Type B pancreatic cell (in vitro differentiated cells): ENCODE data around the gene WWC1. TPM values are rescaled to one million over a fixed set of nuclear protein-coding genes. Genes with fewer than 3 reads are reported as not detected.
A peak's percentile ranks its signal among the peaks of the same experiment; 100 is the strongest.
"Not testable (repeated sequence)": the region's sequence is repeated elsewhere in the genome, so short reads cannot be mapped to it uniquely, and the experiment has no call there.

Source experiments
- DNase-seq: peaks from one replicate; pipeline ENCODE4 v3.0.0; 2021; ENCODE audit warnings: mixed read lengths; ENCODE audit not compliant: unreplicated experiment; ENCODE audit errors: extremely low spot score
- H3K27ac Mint-ChIP-seq: 2 replicates; pipeline ENCODE4 v1.8.0; 2021; ENCODE audit warnings: mild to moderate bottlenecking, mixed read lengths
- H3K27me3 Mint-ChIP-seq: 2 replicates; pipeline ENCODE4 v1.8.0; 2021; ENCODE audit warnings: mixed read lengths
- H3K36me3 Mint-ChIP-seq: 2 replicates; pipeline ENCODE4 v1.8.0; 2021; ENCODE audit warnings: mixed read lengths
- H3K4me1 Mint-ChIP-seq: one replicate; pipeline ENCODE4 v1.8.0; 2021; ENCODE audit warnings: mixed read lengths; ENCODE audit not compliant: unreplicated experiment
- H3K4me3 Mint-ChIP-seq: 2 replicates; pipeline ENCODE4 v1.8.0; 2021; ENCODE audit warnings: mild to moderate bottlenecking, mixed read lengths
- H3K9me3 Mint-ChIP-seq: 2 replicates; pipeline ENCODE4 v1.8.0; 2021; ENCODE audit warnings: mixed read lengths
- CTCF ChIP-seq: fragments of 200-600 bp; sonication (generic); conservative IDR thresholded peaks from 2 replicates; pipeline ENCODE4 v1.5.0; 2021; ENCODE audit warnings: antibody characterized with exemption, mild to moderate bottlenecking
- total RNA-seq: library from RNA; stranded (reverse); gene quantifications from 2 replicates; pipeline ENCODE4 v1.2.1, GENCODE V29; 2021; ENCODE audit warnings: low replicate concordance

Gene WWC1
- total RNA-seq, 1 donor from 2014 or later = 80.1 TPM

GRCh38 chr5:168339109-168339771 lies 47.8 kb downstream of the WWC1 start:
- Mint-ChIP-seq H3K9me3 (no peaks in the 10 kb centered on the region), H3K4me1 (peaks cover 45% of the 10 kb centered on the region), H3K27ac (peak overlapping the region; percentile 89), H3K4me3 (peak overlapping the region; percentile 48), H3K36me3 (peaks cover 29% of the 10 kb centered on the region), H3K27me3 (no peaks in the 10 kb centered on the region)
- DNase-seq = no peak
- no peak for TF ChIP-seq CTCF

GRCh38 chr5:168339772-168340140 lies 48.3 kb downstream of the WWC1 start:
- Mint-ChIP-seq H3K4me1 (peaks cover 43% of the 10 kb centered on the region), H3K27ac (peak overlapping the region; percentile 89), H3K36me3 (peaks cover 32% of the 10 kb centered on the region)
- not testable (repeated sequence) for H3K4me3 Mint-ChIP-seq, H3K9me3 Mint-ChIP-seq, H3K27me3 Mint-ChIP-seq, DNase-seq

GRCh38 chr5:168340487-168340886 lies 49.0 kb downstream of the WWC1 start:
- Mint-ChIP-seq H3K4me3 (no peak overlapping the region), H3K36me3 (peaks cover 32% of the 10 kb centered on the region), H3K4me1 (peaks cover 38% of the 10 kb centered on the region), H3K27me3 (no peaks in the 10 kb centered on the region), H3K27ac (peak overlapping the region; percentile 76), H3K9me3 (no peaks in the 10 kb centered on the region)
- TF ChIP-seq CTCF = no peak
- no peak for DNase-seq

- no peak for DNase-seq
- H3K4me1 Mint-ChIP-seq = peaks cover 37% of the 10 kb centered on the region
- H3K27ac Mint-ChIP-seq = peak overlapping the region; percentile 76
- no peaks in the 10 kb centered on the region for H3K9me3 Mint-ChIP-seq
- no peak for TF ChIP-seq CTCF
- no peaks in the 10 kb centered on the region for H3K27me3 Mint-ChIP-seq
- no peak overlapping the region for H3K4me3 Mint-ChIP-seq
- peaks cover 32% of the 10 kb centered on the region for H3K36me3 Mint-ChIP-seq
These were observed 49.7 kb downstream of the WWC1 start for GRCh38 chr5:168341178-168341577.

GRCh38 chr5:168342151-168342825 lies 50.8 kb downstream of the WWC1 start:
- peak overlapping the region; percentile 55 for H3K27ac Mint-ChIP-seq
- TF ChIP-seq CTCF = no peak
- peaks cover 33% of the 10 kb centered on the region for H3K36me3 Mint-ChIP-seq
- H3K4me3 Mint-ChIP-seq = peak overlapping the region; percentile 38
- no peak for DNase-seq
- H3K9me3 Mint-ChIP-seq = no peaks in the 10 kb centered on the region
- H3K27me3 Mint-ChIP-seq = peaks cover 3% of the 10 kb centered on the region
- peaks cover 36% of the 10 kb centered on the region for H3K4me1 Mint-ChIP-seq

- H3K4me3 Mint-ChIP-seq = no peak overlapping the region
- no peak for DNase-seq
- H3K4me1 Mint-ChIP-seq = peaks cover 38% of the 10 kb centered on the region
- peaks cover 3% of the 10 kb centered on the region for H3K27me3 Mint-ChIP-seq
- TF ChIP-seq CTCF = no peak
- H3K27ac Mint-ChIP-seq = no peak overlapping the region
- no peaks in the 10 kb centered on the region for H3K9me3 Mint-ChIP-seq
- H3K36me3 Mint-ChIP-seq = peaks cover 33% of the 10 kb centered on the region
These were observed 51.5 kb downstream of the WWC1 start for GRCh38 chr5:168342985-168343384.
